CD4-positive, alpha-beta T cell (primary cell): ENCODE data around the gene UGT3A1. TPM values are rescaled to one million over a fixed set of nuclear protein-coding genes. Genes with fewer than 3 reads are reported as not detected.

Experiments used
- ATAC-seq: fragments of 200-7000 bp; cut with Tn5 transposase; one replicate; pipeline ENCODE4 v1.10.0; 2022; ENCODE audit warnings: mild to moderate bottlenecking; ENCODE audit not compliant: poor library complexity
- CTCF ChIA-PET: fragments of 350-600 bp; sonication (Branson Sonifier 250); formaldehyde crosslinking; loops from one replicate; lab custom pipeline; 2021; ENCODE audit warnings: antibody characterized with exemption, inconsistent platforms; lab: Charles Lee
- POLR2A ChIA-PET: fragments of 350-600 bp; sonication (Branson Sonifier 250); formaldehyde crosslinking; loops from one replicate; lab custom pipeline; 2021; ENCODE audit warnings: antibody characterized with exemption, inconsistent platforms; lab: Charles Lee
- DNase-seq, 14 experiments: peaks; one replicate each; pipeline ENCODE4 v3.0.0-alpha.2; 2013 to 2020; ENCODE audit warnings: mixed read lengths in 2 of 14
- H3K27ac ChIP-seq, 2 donors: one replicate each; pipeline versions ENCODE4 v1.5.1 to v1.7.0; 2013; ENCODE audit warnings: low read length in 2 of 2, low read depth in 1 of 2, mild to moderate bottlenecking in 1 of 2
- H3K27me3 ChIP-seq, 2 experiments: 1 replicate in 1 of 2; 2 replicates in 1 of 2; pipeline versions ENCODE4 v1.6.1 to v1.7.0; 2013; ENCODE audit warnings: low read length in 2 of 2, control low read depth in 1 of 2, mild to moderate bottlenecking in 1 of 2, moderate library complexity in 1 of 2; ENCODE audit not compliant: insufficient read depth in 2 of 2, control insufficient read depth in 1 of 2
- H3K36me3 ChIP-seq: one replicate; pipeline ENCODE4 v1.6.1; 2013; ENCODE audit warnings: low read length, control low read depth; ENCODE audit not compliant: insufficient read depth
- H3K4me1 ChIP-seq: one replicate; pipeline ENCODE4 v1.6.1; 2013; ENCODE audit warnings: low read length, control low read depth; ENCODE audit not compliant: insufficient read depth
- H3K4me3 ChIP-seq: one replicate; pipeline ENCODE4 v1.5.1; 2013; ENCODE audit warnings: mild to moderate bottlenecking, low read length, moderate library complexity
- H3K9me3 ChIP-seq, 2 experiments: 1 replicate in 1 of 2; 2 replicates in 1 of 2; pipeline versions ENCODE4 v1.6.1 to v1.7.0; 2013; ENCODE audit warnings: low read length in 2 of 2, mild to moderate bottlenecking in 2 of 2, control low read depth in 1 of 2, moderate library complexity in 1 of 2; ENCODE audit not compliant: control insufficient read depth in 1 of 2, insufficient read depth in 1 of 2
- H3K27ac Mint-ChIP-seq: one replicate; pipeline ENCODE4 v1.8.0; 2020; ENCODE audit warnings: mixed read lengths
- H3K27me3 Mint-ChIP-seq: one replicate; pipeline ENCODE4 v1.8.0; 2021; ENCODE audit warnings: mixed read lengths
- H3K36me3 Mint-ChIP-seq: one replicate; pipeline ENCODE4 v1.8.0; 2021; ENCODE audit warnings: low read depth, mixed read lengths
- H3K4me1 Mint-ChIP-seq: one replicate; pipeline ENCODE4 v1.8.0; 2021; ENCODE audit warnings: low read depth, mixed read lengths
- H3K4me3 Mint-ChIP-seq: one replicate; pipeline ENCODE4 v1.8.0; 2020; ENCODE audit warnings: mild to moderate bottlenecking, mixed read lengths
- H3K9me3 Mint-ChIP-seq: one replicate; pipeline ENCODE4 v1.8.0; 2020; ENCODE audit warnings: mixed read lengths
- CTCF ChIP-seq: fragments of 200-600 bp; IDR thresholded peaks from one replicate; pipeline ENCODE4 v1.8.0; 2022; ENCODE audit warnings: antibody characterized with exemption, mild to moderate bottlenecking
- intact Hi-C, 2 experiments: fragments of 100-400 bp; cut with DNase I in 1 of 2; cut with micrococcal nuclease in 1 of 2; formaldehyde crosslinking; loops; one replicate each; pipeline versions ENCODE4 v1.15.1 to v1.9.0; 2023 to 2025; cut with DNase I, micrococcal nuclease
- total RNA-seq, 174 experiments: library from RNA in 2 of 174; stranded (reverse) in 2 of 174; gene quantifications; one replicate each; pipeline ENCODE4 v1.2.3 and lab custom pipeline; 2021 to 2026

UGT3A1 gene
- total RNA-seq, 2 experiments from 2014 or later = not detected

DNA sequence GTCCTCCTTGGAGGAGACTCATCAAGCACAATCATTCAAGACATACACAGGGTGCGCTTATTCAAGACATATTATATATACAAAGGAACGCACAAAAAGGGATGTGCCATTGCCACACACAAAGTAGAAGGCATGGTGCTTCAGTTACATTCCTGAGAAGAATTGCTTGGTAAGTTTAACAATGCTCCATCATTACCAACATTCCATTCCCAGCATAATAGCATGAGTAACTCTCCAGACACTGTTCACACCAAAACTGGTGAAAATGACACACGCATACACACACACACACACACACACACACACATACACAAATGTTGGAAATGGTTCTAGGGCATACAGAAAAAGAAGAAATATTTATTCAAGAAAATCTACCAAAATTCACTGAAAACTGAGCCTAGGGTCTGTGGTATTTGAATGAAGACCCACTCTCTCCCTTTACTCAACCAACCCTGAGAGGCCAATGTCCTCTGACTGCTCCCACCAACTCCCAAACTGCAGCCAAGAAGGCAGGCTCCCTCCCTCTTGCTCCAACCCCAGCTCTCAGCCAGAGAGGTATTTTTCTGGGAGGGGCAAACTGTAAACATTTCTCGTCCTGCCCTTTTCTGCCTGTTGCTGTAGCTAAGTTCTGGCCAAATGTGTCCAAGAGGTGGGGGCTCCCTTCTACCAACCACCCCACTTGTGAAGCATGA, 19.9 kb downstream of the UGT3A1 start:
- ATAC-seq (no peak), DNase-seq (no peak)
- peaks cover 3% of the 10 kb centered on the region for H3K9me3 Mint-ChIP-seq
- no peaks in the 10 kb centered on the region for H3K4me1 Mint-ChIP-seq
- H3K27me3 Mint-ChIP-seq = peaks cover 31% of the 10 kb centered on the region
- Histone ChIP-seq H3K4me1 (no peaks in the 10 kb centered on the region), H3K27ac (no peak overlapping the region), H3K36me3 (no peaks in the 10 kb centered on the region), H3K9me3 (no peaks in the 10 kb centered on the region), H3K4me3 (no peak overlapping the region), H3K27me3 (no peaks in the 10 kb centered on the region)
- no peak overlapping the region for H3K4me3 Mint-ChIP-seq
- ChIA-PET POLR2A (no interaction called here), CTCF (no interaction called here)
- no peak overlapping the region for H3K27ac Mint-ChIP-seq
- intact Hi-C loops = no loop called here
- no peak for TF ChIP-seq CTCF
- H3K36me3 Mint-ChIP-seq = no peaks in the 10 kb centered on the region

GRCh38 chr5:35963381-35963843, 27.8 kb downstream of the UGT3A1 start:
- no peak for TF ChIP-seq CTCF
- Mint-ChIP-seq H3K27me3 (peaks cover 51% of the 10 kb centered on the region), H3K9me3 (peaks cover 2% of the 10 kb centered on the region), H3K4me1 (no peaks in the 10 kb centered on the region), H3K36me3 (no peaks in the 10 kb centered on the region), H3K27ac (no peak overlapping the region), H3K4me3 (no peak overlapping the region)
- CTCF ChIA-PET = no interaction called here
- Histone ChIP-seq H3K4me1 (no peaks in the 10 kb centered on the region), H3K27ac (no peak overlapping the region), H3K9me3 (peaks cover 3 to 10% of the 10 kb centered on the region in 2 experiments), H3K36me3 (no peaks in the 10 kb centered on the region), H3K27me3 (peaks cover 5 to 18% of the 10 kb centered on the region in 2 experiments), H3K4me3 (no peak overlapping the region)
- DNase-seq = no peak
- ATAC-seq = no peak
- intact Hi-C loops = no loop called here
- POLR2A ChIA-PET = no interaction called here

DNA sequence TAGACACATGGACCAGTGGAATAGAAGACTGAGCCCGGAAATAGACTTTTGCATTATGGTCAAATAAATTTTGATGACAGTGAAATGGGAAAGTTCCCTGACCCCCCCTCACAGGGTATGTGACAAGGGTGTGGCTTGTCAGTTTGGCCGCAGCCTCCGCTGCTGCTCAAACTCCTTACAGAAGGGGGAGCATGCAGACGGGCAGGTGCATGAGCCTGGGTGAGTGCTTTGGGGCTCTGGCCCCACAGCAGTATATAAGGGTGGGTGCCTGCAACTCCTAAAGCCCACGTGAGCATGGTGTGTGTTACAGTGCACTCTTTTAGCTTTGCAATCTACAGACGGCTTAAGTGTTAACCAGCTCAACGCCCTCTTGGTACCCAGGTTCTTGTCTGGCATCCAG, 30.9 kb downstream of the UGT3A1 start:
- Mint-ChIP-seq H3K27me3 (peaks cover 47% of the 10 kb centered on the region), H3K27ac (no peak overlapping the region), H3K9me3 (peaks cover 7% of the 10 kb centered on the region), H3K4me1 (no peaks in the 10 kb centered on the region), H3K4me3 (no peak overlapping the region), H3K36me3 (no peaks in the 10 kb centered on the region)
- no peak for TF ChIP-seq CTCF
- no peak for ATAC-seq
- CTCF ChIA-PET = no interaction called here
- Histone ChIP-seq H3K27me3 (peaks cover 16 to 32% of the 10 kb centered on the region in 2 experiments), H3K27ac (no peak overlapping the region), H3K4me1 (no peaks in the 10 kb centered on the region), H3K9me3 (peaks cover 3 to 10% of the 10 kb centered on the region in 2 experiments), H3K4me3 (no peak overlapping the region), H3K36me3 (no peaks in the 10 kb centered on the region)
- intact Hi-C loops = no loop called here
- POLR2A ChIA-PET = no interaction called here
- no peak for DNase-seq
